ENCODE results near the gene POU5F2. TPM values are rescaled to one million over a fixed set of nuclear protein-coding genes. Genes with fewer than 3 reads are reported as not detected.

POU5F2 gene
- total and polyA plus RNA-seq, 4 donors = 0.38 to 2.2 (median 0.61) TPM; not detected in 1

- Histone ChIP-seq H3K9ac (ENCODE audit: low read depth in 1 of 2, low read length in 2 of 2) (no peak overlapping the region), H3K4me1 (ENCODE audit: control insufficient read depth in 4 of 4, insufficient read depth in 4 of 4, low read length in 3 of 4) (no peaks in the 10 kb centered on the region), H3K9me3 (ENCODE audit: control insufficient read depth in 4 of 4, low read length in 3 of 4) (no peaks in the 10 kb centered on the region), H3K4me3 (ENCODE audit: low read depth in 1 of 3, low read length in 3 of 3) (no peak overlapping the region), H3K36me3 (ENCODE audit: control insufficient read depth in 4 of 4, insufficient read depth in 3 of 4, low read depth in 1 of 4, low read length in 3 of 4) (no peaks in the 10 kb centered on the region), H3K27me3 (ENCODE audit: control insufficient read depth in 4 of 4, insufficient read depth in 4 of 4, low read length in 3 of 4) (no peaks in the 10 kb centered on the region), H3K27ac (ENCODE audit: low read depth in 1 of 2, low read length in 2 of 2) (no peak overlapping the region)
- 94% methylated on average over 3 of the region's 3 CpGs for WGBS
- TF ChIP-seq RXRA (IDR thresholded peaks at IDR 0.05) = no peak
- no peak for TF ChIP-seq ZBTB33 (IDR thresholded peaks at IDR 0.05)
- TF ChIP-seq, protein P1, sequence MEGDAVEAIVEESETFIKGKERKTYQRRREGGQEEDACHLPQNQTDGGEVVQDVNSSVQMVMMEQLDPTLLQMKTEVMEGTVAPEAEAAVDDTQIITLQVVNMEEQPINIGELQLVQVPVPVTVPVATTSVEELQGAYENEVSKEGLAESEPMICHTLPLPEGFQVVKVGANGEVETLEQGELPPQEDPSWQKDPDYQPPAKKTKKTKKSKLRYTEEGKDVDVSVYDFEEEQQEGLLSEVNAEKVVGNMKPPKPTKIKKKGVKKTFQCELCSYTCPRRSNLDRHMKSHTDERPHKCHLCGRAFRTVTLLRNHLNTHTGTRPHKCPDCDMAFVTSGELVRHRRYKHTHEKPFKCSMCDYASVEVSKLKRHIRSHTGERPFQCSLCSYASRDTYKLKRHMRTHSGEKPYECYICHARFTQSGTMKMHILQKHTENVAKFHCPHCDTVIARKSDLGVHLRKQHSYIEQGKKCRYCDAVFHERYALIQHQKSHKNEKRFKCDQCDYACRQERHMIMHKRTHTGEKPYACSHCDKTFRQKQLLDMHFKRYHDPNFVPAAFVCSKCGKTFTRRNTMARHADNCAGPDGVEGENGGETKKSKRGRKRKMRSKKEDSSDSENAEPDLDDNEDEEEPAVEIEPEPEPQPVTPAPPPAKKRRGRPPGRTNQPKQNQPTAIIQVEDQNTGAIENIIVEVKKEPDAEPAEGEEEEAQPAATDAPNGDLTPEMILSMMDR (IDR thresholded peaks at IDR 0.05; ENCODE audit: low read depth, low read length, missing input control) = no peak
- TF ChIP-seq TAF1 (conservative IDR thresholded peaks at IDR 0.05) = no peak
- TF ChIP-seq HNF4A (conservative IDR thresholded peaks at IDR 0.05) = no peak
- TF ChIP-seq, protein P2, sequence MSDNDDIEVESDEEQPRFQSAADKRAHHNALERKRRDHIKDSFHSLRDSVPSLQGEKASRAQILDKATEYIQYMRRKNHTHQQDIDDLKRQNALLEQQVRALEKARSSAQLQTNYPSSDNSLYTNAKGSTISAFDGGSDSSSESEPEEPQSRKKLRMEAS (IDR thresholded peaks at IDR 0.05) = no peak
- no peak for TF ChIP-seq EGR1 (IDR thresholded peaks at IDR 0.05; ENCODE audit: low read depth in 2 of 2)
- no peak for TF ChIP-seq ATF3 (IDR thresholded peaks at IDR 0.05)
- no peak for DNase-seq (ENCODE audit: low spot score)
These were observed 9.4 kb downstream of the POU5F2 start for GRCh38 chr5:93731987-93732386.

GRCh38 chr5:93726595-93726994 lies 14.8 kb downstream of the POU5F2 start:
- WGBS = 98% methylated on average over 1 of the region's 1 CpG
- no peaks in the 10 kb centered on the region for H3K27me3 ChIP-seq (ENCODE audit: control insufficient read depth in 4 of 4, insufficient read depth in 4 of 4, low read length in 3 of 4)
- DNase-seq (ENCODE audit: low spot score) = no peak
- TF ChIP-seq RAD21 (IDR thresholded peaks at IDR 0.05) = no peak
- no peak for TF ChIP-seq YY1 (IDR thresholded peaks at IDR 0.05)
- TF ChIP-seq ZBTB33 (IDR thresholded peaks at IDR 0.05) = no peak
- no peak overlapping the region for H3K27ac ChIP-seq (ENCODE audit: low read depth in 1 of 2, low read length in 2 of 2)
- H3K9me3 ChIP-seq (ENCODE audit: control insufficient read depth in 4 of 4, low read length in 3 of 4) = no peaks in the 10 kb centered on the region
- no peak overlapping the region for H3K9ac ChIP-seq (ENCODE audit: low read depth in 1 of 2, low read length in 2 of 2)
- H3K36me3 ChIP-seq (ENCODE audit: control insufficient read depth in 4 of 4, insufficient read depth in 3 of 4, low read depth in 1 of 4, low read length in 3 of 4) = no peaks in the 10 kb centered on the region
- H3K4me3 ChIP-seq (ENCODE audit: low read depth in 1 of 3, low read length in 3 of 3) = no peak overlapping the region
- no peaks in the 10 kb centered on the region for H3K4me1 ChIP-seq (ENCODE audit: control insufficient read depth in 4 of 4, insufficient read depth in 4 of 4, low read length in 3 of 4)

GRCh38 chr5:93724791-93725190 lies 16.6 kb downstream of the POU5F2 start:
- Histone ChIP-seq H3K27me3 (ENCODE audit: control insufficient read depth in 4 of 4, insufficient read depth in 4 of 4, low read length in 3 of 4) (no peaks in the 10 kb centered on the region), H3K9ac (ENCODE audit: low read depth in 1 of 2, low read length in 2 of 2) (no peak overlapping the region), H3K27ac (ENCODE audit: low read depth in 1 of 2, low read length in 2 of 2) (no peak overlapping the region), H3K4me3 (ENCODE audit: low read depth in 1 of 3, low read length in 3 of 3) (no peak overlapping the region), H3K36me3 (ENCODE audit: control insufficient read depth in 4 of 4, insufficient read depth in 3 of 4, low read depth in 1 of 4, low read length in 3 of 4) (no peaks in the 10 kb centered on the region), H3K9me3 (ENCODE audit: control insufficient read depth in 4 of 4, low read length in 3 of 4) (no peaks in the 10 kb centered on the region), H3K4me1 (ENCODE audit: control insufficient read depth in 4 of 4, insufficient read depth in 4 of 4, low read length in 3 of 4) (no peaks in the 10 kb centered on the region)
- DNase-seq (ENCODE audit: low spot score) = no peak
- WGBS = 98% methylated on average over 1 of the region's 1 CpG
- TF ChIP-seq SP1 (IDR thresholded peaks at IDR 0.05) = no peak
- no peak for TF ChIP-seq FOXA1 (IDR thresholded peaks at IDR 0.05)
- TF ChIP-seq GABPA (IDR thresholded peaks at IDR 0.05 in 1 of 2, conservative IDR thresholded peaks at IDR 0.05 in 1 of 2) = no peak
- no peak for TF ChIP-seq YY1 (IDR thresholded peaks at IDR 0.05)
- TF ChIP-seq JUND (IDR thresholded peaks at IDR 0.05) = no peak
- no peak for TF ChIP-seq TAF1 (conservative IDR thresholded peaks at IDR 0.05)
- no peak for TF ChIP-seq EGR1 (IDR thresholded peaks at IDR 0.05; ENCODE audit: low read depth in 2 of 2)
- no peak for TF ChIP-seq RXRA (IDR thresholded peaks at IDR 0.05)
- TF ChIP-seq, protein P1 (IDR thresholded peaks at IDR 0.05; ENCODE audit: low read depth, low read length, missing input control) = no peak
- TF ChIP-seq ATF3 (IDR thresholded peaks at IDR 0.05) = no peak
- TF ChIP-seq HNF4G (IDR thresholded peaks at IDR 0.05) = no peak
- no peak for TF ChIP-seq NR2F2 (IDR thresholded peaks at IDR 0.05)
- TF ChIP-seq FOXA2 (IDR thresholded peaks at IDR 0.05) = no peak

Measured in liver (tissue), 9 donors.